Stimulated activated CD8-positive, alpha-beta memory T cell treated with anti-CD3 and anti-CD28 coated beads, Interleukin-4, amount 100 ng/mL, for 24 hours (primary cell): ENCODE measurements around the gene CMKLR1.

Experiments
- DNase-seq: peaks from one replicate; pipeline ENCODE4 v3.0.0-alpha.2; 2020; ENCODE audit warnings: low read depth

The CMKLR1 gene

GRCh38 chr12:108260969-108261368 is 78.1 kb downstream of the CMKLR1 start:
- no peak for DNase-seq

- DNase-seq = no peak
These were observed 79.1 kb downstream of the CMKLR1 start for GRCh38 chr12:108260039-108260438.

GRCh38 chr12:108257610-108258106 is 81.5 kb downstream of the CMKLR1 start:
- DNase-seq = no peak

- DNase-seq = no peak
These were observed 82.1 kb downstream of the CMKLR1 start for GRCh38 chr12:108257004-108257403.

- DNase-seq = no peak
These were observed 83.9 kb downstream of the CMKLR1 start for GRCh38 chr12:108255252-108255602.

GRCh38 chr12:108254517-108255251 is 84.4 kb downstream of the CMKLR1 start:
- no peak for DNase-seq

GRCh38 chr12:108254030-108254429 is 85.1 kb downstream of the CMKLR1 start:
- DNase-seq = no peak

GRCh38 chr12:108253540-108253939 is 85.6 kb downstream of the CMKLR1 start:
- DNase-seq = no peak

- no peak for DNase-seq
These were observed 86.6 kb downstream of the CMKLR1 start for GRCh38 chr12:108252523-108252922.

- no peak for DNase-seq
These were observed 91.1 kb downstream of the CMKLR1 start for GRCh38 chr12:108248011-108248410.

GRCh38 chr12:108247130-108247529 is 92.0 kb downstream of the CMKLR1 start:
- no peak for DNase-seq

GRCh38 chr12:108241986-108242703 is 97.0 kb downstream of the CMKLR1 start:
- DNase-seq = no peak

GRCh38 chr12:108240928-108241327 is 98.2 kb downstream of the CMKLR1 start:
- no peak for DNase-seq

- no peak for DNase-seq
These were observed 98.9 kb downstream of the CMKLR1 start for GRCh38 chr12:108240027-108240785.

- DNase-seq = no peak
These were observed 99.7 kb downstream of the CMKLR1 start for GRCh38 chr12:108239378-108239777.

GRCh38 chr12:108238474-108238873 is 100.6 kb downstream of the CMKLR1 start:
- no peak for DNase-seq
